ENCODE results near the gene CASP8. TPM values are rescaled to one million over a fixed set of nuclear protein-coding genes. Genes with fewer than 3 reads are reported as not detected.

Gene CASP8
- total RNA-seq, 1 donor from 2014 or later = 39.5 TPM

DNA sequence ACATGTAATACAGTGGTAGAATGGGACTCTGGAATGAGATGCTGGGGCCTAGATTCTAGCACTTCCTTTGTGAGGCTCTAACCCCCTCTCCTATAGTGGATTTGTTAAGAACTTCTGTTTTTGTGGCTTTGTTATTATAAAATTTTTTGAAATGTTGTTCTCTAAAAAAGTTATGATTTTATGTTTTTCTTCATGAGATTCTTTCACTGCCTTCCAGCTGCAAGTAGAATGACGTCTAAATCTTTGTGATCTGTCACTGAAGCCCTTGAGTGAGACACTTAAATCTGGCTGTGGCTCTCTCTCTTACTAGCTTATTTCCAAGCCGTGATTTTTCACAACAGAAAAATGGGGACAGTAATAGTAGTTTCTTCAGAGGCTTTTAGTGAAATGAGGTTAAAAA lies 1.6 kb downstream of the CASP8 start:
- no peak for ATAC-seq
- H3K27me3 ChIP-seq = no peaks in the 10 kb centered on the region
- peaks cover 36% of the 10 kb centered on the region for H3K4me1 ChIP-seq
- H3K27ac ChIP-seq = no peak overlapping the region
- peaks cover 8% of the 10 kb centered on the region for H3K36me3 ChIP-seq
- no peak for DNase-seq
- TF ChIP-seq, protein P1, sequence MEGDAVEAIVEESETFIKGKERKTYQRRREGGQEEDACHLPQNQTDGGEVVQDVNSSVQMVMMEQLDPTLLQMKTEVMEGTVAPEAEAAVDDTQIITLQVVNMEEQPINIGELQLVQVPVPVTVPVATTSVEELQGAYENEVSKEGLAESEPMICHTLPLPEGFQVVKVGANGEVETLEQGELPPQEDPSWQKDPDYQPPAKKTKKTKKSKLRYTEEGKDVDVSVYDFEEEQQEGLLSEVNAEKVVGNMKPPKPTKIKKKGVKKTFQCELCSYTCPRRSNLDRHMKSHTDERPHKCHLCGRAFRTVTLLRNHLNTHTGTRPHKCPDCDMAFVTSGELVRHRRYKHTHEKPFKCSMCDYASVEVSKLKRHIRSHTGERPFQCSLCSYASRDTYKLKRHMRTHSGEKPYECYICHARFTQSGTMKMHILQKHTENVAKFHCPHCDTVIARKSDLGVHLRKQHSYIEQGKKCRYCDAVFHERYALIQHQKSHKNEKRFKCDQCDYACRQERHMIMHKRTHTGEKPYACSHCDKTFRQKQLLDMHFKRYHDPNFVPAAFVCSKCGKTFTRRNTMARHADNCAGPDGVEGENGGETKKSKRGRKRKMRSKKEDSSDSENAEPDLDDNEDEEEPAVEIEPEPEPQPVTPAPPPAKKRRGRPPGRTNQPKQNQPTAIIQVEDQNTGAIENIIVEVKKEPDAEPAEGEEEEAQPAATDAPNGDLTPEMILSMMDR (IDR thresholded peaks at IDR 0.05) = no peak
- H3K9me3 ChIP-seq = no peaks in the 10 kb centered on the region
- peak overlapping the region; percentile 47 for H3K4me3 ChIP-seq
- intact Hi-C loops (cut with DNase I) = no loop called here

DNA sequence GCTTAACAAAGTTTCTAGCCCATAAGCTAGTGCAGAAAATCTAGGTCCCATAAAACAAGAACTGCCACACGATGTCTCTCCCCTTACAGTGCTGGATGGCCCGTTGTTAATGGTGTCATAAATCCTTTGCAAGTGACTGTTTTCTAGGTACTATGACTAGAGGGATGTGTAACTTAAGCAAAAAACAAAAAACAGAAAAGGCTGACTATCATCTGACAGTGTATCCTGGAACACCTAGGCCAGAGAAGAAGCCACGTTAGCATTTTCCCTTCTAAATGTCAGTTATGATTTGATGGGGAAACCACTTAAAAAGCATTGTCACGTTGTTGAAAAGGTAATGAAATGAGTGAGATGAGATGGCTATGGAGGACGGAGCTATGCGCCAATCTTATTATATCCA lies 2.4 kb downstream of the CASP8 start:
- TF ChIP-seq, protein P1 (IDR thresholded peaks at IDR 0.05) = no peak
- no peak for ATAC-seq
- Histone ChIP-seq H3K4me1 (peaks cover 30% of the 10 kb centered on the region), H3K27me3 (no peaks in the 10 kb centered on the region), H3K36me3 (peaks cover 16% of the 10 kb centered on the region), H3K4me3 (peak overlapping the region; percentile 47), H3K9me3 (no peaks in the 10 kb centered on the region), H3K27ac (no peak overlapping the region)
- DNase-seq = no peak
- intact Hi-C loops (cut with DNase I) = no loop called here

DNA sequence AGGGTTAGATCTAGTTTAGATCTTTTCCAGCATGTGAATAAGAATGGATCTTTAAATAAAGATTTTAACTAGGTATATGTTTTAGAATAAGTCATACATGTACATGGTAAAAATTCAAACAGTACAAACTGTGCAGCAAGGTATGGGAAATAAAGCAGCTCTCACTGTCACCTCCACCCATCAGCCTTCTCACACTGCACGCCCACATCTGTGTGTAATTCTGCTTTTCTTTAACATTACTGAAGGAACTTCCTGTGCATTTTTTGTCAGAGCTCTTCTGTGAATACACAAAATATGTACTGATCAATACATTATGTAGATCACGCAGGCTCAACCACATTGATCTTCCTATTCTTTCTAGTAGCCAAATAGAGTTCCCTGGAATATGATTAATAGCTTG lies 3.4 kb downstream of the CASP8 start:
- ATAC-seq = peak; percentile 40
- TF ChIP-seq, protein P1 (IDR thresholded peaks at IDR 0.05) = no peak

DNA sequence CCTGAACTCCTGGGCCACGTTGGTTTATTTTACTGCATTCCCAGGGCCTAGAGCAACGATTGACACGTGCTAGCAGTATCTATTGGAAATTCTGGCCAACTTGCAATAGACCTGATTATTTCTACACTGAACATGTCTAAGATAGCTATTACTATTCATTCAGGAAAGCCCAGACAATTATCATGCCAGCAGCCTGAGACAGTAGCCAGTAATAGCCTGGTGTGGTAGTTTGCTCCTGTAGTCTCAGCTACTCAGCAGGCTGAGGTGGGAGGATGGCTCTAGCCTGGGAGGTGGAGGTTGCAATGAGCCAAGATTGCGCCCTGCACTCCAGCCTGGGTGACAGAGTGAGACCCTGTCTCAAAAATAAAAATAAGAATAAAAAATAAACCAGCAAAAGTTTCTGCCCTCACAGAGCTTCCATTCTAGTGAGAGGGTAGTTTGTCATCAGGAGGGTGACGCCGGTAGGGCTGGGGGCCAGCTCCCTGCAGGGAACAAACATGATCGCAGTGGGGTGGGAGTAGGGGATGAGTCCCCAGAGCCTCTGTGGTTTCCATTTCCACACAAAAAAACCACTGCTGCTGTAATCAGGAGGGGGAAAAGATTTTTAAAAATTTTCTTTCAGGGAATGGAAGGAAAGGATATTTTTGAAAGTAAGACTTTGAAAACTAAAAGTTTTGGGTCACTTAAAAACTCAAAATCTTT lies 4.3 kb downstream of the CASP8 start:
- DNase-seq (no peak), ATAC-seq (no peak)
- H3K4me3 ChIP-seq = no peak overlapping the region
- no peak overlapping the region for H3K27ac ChIP-seq
- intact Hi-C loops (cut with DNase I) = no loop called here
- H3K36me3 ChIP-seq = peaks cover 24% of the 10 kb centered on the region
- TF ChIP-seq, protein P1 (IDR thresholded peaks at IDR 0.05) = no peak
- H3K27me3 ChIP-seq = no peaks in the 10 kb centered on the region
- H3K4me1 ChIP-seq = peaks cover 22% of the 10 kb centered on the region
- H3K9me3 ChIP-seq = no peaks in the 10 kb centered on the region

More for the DNA sequence above, 3.4 kb downstream of the CASP8 start:
- Histone ChIP-seq H3K9me3 (no peaks in the 10 kb centered on the region), H3K27ac (no peak overlapping the region), H3K4me1 (peaks cover 30% of the 10 kb centered on the region), H3K36me3 (peaks cover 24% of the 10 kb centered on the region), H3K4me3 (no peak overlapping the region), H3K27me3 (no peaks in the 10 kb centered on the region)
- intact Hi-C loops (cut with DNase I) = no loop called here
- no peak for DNase-seq

DNA sequence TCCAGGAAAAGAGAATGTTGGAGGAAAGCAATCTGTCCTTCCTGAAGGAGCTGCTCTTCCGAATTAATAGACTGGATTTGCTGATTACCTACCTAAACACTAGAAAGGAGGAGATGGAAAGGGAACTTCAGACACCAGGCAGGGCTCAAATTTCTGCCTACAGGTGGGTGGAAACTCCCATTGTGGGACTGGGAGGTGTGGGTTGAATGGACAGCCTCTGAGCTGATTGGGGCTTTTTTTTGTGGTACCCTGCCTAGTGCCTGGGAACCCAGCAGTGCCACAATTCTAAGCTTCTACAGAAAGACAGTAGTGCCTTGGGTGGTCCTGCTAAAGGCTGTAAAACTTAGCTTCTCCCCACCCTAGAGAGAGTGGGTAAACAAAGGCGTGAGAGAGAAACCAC lies 6.3 kb downstream of the CASP8 start:
- no peak for DNase-seq
- no peaks in the 10 kb centered on the region for H3K9me3 ChIP-seq
- H3K4me3 ChIP-seq = no peak overlapping the region
- peaks cover 41% of the 10 kb centered on the region for H3K36me3 ChIP-seq
- peaks cover 12% of the 10 kb centered on the region for H3K4me1 ChIP-seq
- intact Hi-C loops (cut with DNase I) = no loop called here
- no peaks in the 10 kb centered on the region for H3K27me3 ChIP-seq
- H3K27ac ChIP-seq = no peak overlapping the region
- TF ChIP-seq, protein P1 (IDR thresholded peaks at IDR 0.05) = no peak
- ATAC-seq = no peak

Data from upper lobe of right lung (tissue), 1 donor.